Parathyroid adenoma (tissue), 2 donors: ENCODE results near the gene GNL2.

Experiments
- H2AFZ ChIP-seq: fragments of 300-600 bp; sonication (generic); one replicate; pipeline ENCODE4 v1.7.0; 2017; ENCODE audit warnings: antibody characterized with exemption, mild to moderate bottlenecking
- H3K27ac ChIP-seq: fragments of 300-600 bp; sonication (generic); one replicate; pipeline ENCODE4 v1.7.0; 2017
- H3K27me3 ChIP-seq: fragments of 300-600 bp; sonication (generic); one replicate; pipeline ENCODE4 v1.7.0; 2017; ENCODE audit warnings: low read length; ENCODE audit not compliant: control insufficient read depth, insufficient read depth
- H3K36me3 ChIP-seq: fragments of 300-600 bp; sonication (generic); one replicate; pipeline ENCODE4 v1.7.0; 2017; ENCODE audit warnings: low read length; ENCODE audit not compliant: control insufficient read depth, insufficient read depth
- H3K4me1 ChIP-seq: fragments of 300-600 bp; sonication (generic); one replicate; pipeline ENCODE4 v1.7.0; 2017; ENCODE audit warnings: control low read depth
- H3K4me2 ChIP-seq: fragments of 300-600 bp; sonication (generic); one replicate; pipeline ENCODE4 v1.7.0; 2017; ENCODE audit warnings: low read length
- H3K4me3 ChIP-seq: fragments of 300-600 bp; sonication (generic); one replicate; pipeline ENCODE4 v1.7.0; 2017; ENCODE audit warnings: low read depth, low read length
- H3K79me2 ChIP-seq: fragments of 300-600 bp; sonication (generic); one replicate; pipeline ENCODE4 v1.7.0; 2017; ENCODE audit warnings: control low read depth
- H3K9ac ChIP-seq: fragments of 300-600 bp; sonication (generic); one replicate; pipeline ENCODE4 v1.7.0; 2017; ENCODE audit warnings: mild to moderate bottlenecking
- H3K9me3 ChIP-seq: fragments of 300-600 bp; sonication (generic); one replicate; pipeline ENCODE4 v1.7.0; 2017; ENCODE audit warnings: low read length; ENCODE audit not compliant: control insufficient read depth
- TF ChIP-seq, protein P1 (sequence below): fragments of 300-600 bp; sonication (generic); IDR thresholded peaks from one replicate; pipeline ENCODE4 v1.7.0; 2017; ENCODE audit warnings: antibody characterized with exemption, mild to moderate bottlenecking
- donor health status: primary hyperparathyroidism.

The GNL2 gene

GRCh38 chr1:37622131-37622530 lies 26.4 kb upstream of the GNL2 start:
- H3K4me1 ChIP-seq, result no peaks in the 10 kb centered on the region
- no peaks in the 10 kb centered on the region for H3K36me3 ChIP-seq
- H3K9me3 ChIP-seq, result no peaks in the 10 kb centered on the region
- H3K9ac ChIP-seq, result no peak overlapping the region
- TF ChIP-seq, protein P1, sequence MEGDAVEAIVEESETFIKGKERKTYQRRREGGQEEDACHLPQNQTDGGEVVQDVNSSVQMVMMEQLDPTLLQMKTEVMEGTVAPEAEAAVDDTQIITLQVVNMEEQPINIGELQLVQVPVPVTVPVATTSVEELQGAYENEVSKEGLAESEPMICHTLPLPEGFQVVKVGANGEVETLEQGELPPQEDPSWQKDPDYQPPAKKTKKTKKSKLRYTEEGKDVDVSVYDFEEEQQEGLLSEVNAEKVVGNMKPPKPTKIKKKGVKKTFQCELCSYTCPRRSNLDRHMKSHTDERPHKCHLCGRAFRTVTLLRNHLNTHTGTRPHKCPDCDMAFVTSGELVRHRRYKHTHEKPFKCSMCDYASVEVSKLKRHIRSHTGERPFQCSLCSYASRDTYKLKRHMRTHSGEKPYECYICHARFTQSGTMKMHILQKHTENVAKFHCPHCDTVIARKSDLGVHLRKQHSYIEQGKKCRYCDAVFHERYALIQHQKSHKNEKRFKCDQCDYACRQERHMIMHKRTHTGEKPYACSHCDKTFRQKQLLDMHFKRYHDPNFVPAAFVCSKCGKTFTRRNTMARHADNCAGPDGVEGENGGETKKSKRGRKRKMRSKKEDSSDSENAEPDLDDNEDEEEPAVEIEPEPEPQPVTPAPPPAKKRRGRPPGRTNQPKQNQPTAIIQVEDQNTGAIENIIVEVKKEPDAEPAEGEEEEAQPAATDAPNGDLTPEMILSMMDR, result no peak
- no peaks in the 10 kb centered on the region for H3K79me2 ChIP-seq
- H3K27ac ChIP-seq, result no peak overlapping the region
- H3K27me3 ChIP-seq, result no peaks in the 10 kb centered on the region
- no peak overlapping the region for H2AFZ ChIP-seq
- H3K4me2 ChIP-seq, result no peak overlapping the region
- H3K4me3 ChIP-seq, result no peak overlapping the region

GRCh38 chr1:37621326-37621870 lies 25.7 kb upstream of the GNL2 start:
- Histone ChIP-seq H3K36me3 (no peaks in the 10 kb centered on the region), H3K27me3 (no peaks in the 10 kb centered on the region), H3K79me2 (no peaks in the 10 kb centered on the region), H3K9ac (no peak overlapping the region), H3K4me2 (no peak overlapping the region), H3K4me1 (no peaks in the 10 kb centered on the region), H2AFZ (no peak overlapping the region), H3K4me3 (no peak overlapping the region), H3K9me3 (no peaks in the 10 kb centered on the region), H3K27ac (no peak overlapping the region)
- TF ChIP-seq, protein P1, result no peak

DNA sequence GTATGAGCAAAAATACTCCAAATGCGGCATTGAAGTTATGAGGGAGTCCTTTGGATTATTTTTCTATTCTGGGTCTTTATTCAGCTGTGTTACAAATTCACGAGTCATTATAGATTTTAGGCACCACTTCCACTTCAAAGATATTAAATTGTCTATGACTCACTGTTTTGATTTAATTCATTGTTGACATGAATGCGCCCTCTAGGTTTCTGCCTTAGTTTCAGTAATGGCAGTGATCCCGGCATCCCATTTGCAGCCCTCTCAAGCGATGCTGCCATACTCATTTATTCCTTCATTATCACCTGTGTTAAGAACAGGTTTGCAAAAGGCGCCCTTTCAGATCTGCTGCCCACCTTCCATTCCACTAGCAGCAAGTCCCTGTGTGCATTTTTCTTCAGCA lies 25.0 kb upstream of the GNL2 start:
- TF ChIP-seq, protein P1, result no peak
- Histone ChIP-seq H2AFZ (no peak overlapping the region), H3K9ac (no peak overlapping the region), H3K9me3 (no peaks in the 10 kb centered on the region), H3K27me3 (no peaks in the 10 kb centered on the region), H3K36me3 (no peaks in the 10 kb centered on the region), H3K4me2 (no peak overlapping the region), H3K4me3 (no peak overlapping the region), H3K4me1 (no peaks in the 10 kb centered on the region), H3K79me2 (no peaks in the 10 kb centered on the region), H3K27ac (no peak overlapping the region)

- TF ChIP-seq, protein P1, result no peak
- Histone ChIP-seq H3K36me3 (no peaks in the 10 kb centered on the region), H3K9me3 (no peaks in the 10 kb centered on the region), H3K27me3 (no peaks in the 10 kb centered on the region), H3K79me2 (no peaks in the 10 kb centered on the region), H2AFZ (no peak overlapping the region), H3K4me2 (no peak overlapping the region), H3K4me1 (no peaks in the 10 kb centered on the region), H3K4me3 (no peak overlapping the region), H3K9ac (no peak overlapping the region), H3K27ac (no peak overlapping the region)
Observed at GRCh38 chr1:37616330-37616729, 20.6 kb upstream of the GNL2 start.

GRCh38 chr1:37614105-37614504 lies 18.4 kb upstream of the GNL2 start:
- Histone ChIP-seq H3K4me2 (no peak overlapping the region), H3K79me2 (no peaks in the 10 kb centered on the region), H3K9ac (no peak overlapping the region), H2AFZ (no peak overlapping the region), H3K4me1 (no peaks in the 10 kb centered on the region), H3K27me3 (no peaks in the 10 kb centered on the region), H3K9me3 (no peaks in the 10 kb centered on the region), H3K4me3 (no peak overlapping the region), H3K27ac (no peak overlapping the region), H3K36me3 (no peaks in the 10 kb centered on the region)
- TF ChIP-seq, protein P1, result no peak
